Dedifferentiated amniotic fluid mesenchymal stem cell (primary cell): ENCODE data around the gene ZNF474.
A peak's percentile ranks its signal among the peaks of the same experiment; 100 is the strongest.
"Not testable (repeated sequence)": the region's sequence is repeated elsewhere in the genome, so short reads cannot be mapped to it uniquely, and the experiment has no call there.

ENCODE experiments used
- DNase-seq: peaks from one replicate; pipeline ENCODE4 v3.0.0-alpha.2; 2016; ENCODE audit errors: extremely low spot score

Gene ZNF474

GRCh38 chr5:122129306-122129705 lies at the start of gene ZNF474:
Gene ZNF474, plus strand, starts transcription at chr5:122129546. Its CDS starts 22,445 bp downstream, at chr5:122151991.
- DNase-seq: peak; percentile 97

GRCh38 chr5:122081541-122081940 lies 47.8 kb upstream of the ZNF474 start:
- DNase-seq: no peak

- DNase-seq: no peak
These were observed 45.8 kb upstream of the ZNF474 start for GRCh38 chr5:122083535-122083934.

- no peak for DNase-seq
These were observed 44.3 kb upstream of the ZNF474 start for GRCh38 chr5:122085041-122085440.

GRCh38 chr5:122089096-122090013 lies 40.0 kb upstream of the ZNF474 start:
- DNase-seq: peak; percentile 47

GRCh38 chr5:122091936-122092600 lies 37.3 kb upstream of the ZNF474 start:
- DNase-seq: peak; percentile 75

- peak; percentile 92 for DNase-seq
These were observed 35.7 kb upstream of the ZNF474 start for GRCh38 chr5:122093415-122094180.

- DNase-seq: not testable (repeated sequence)
These were observed 35.1 kb upstream of the ZNF474 start for GRCh38 chr5:122094251-122094650.

- DNase-seq: no peak
These were observed 34.2 kb upstream of the ZNF474 start for GRCh38 chr5:122095158-122095557.

GRCh38 chr5:122097391-122097790 lies 32.0 kb upstream of the ZNF474 start:
- DNase-seq: no peak

GRCh38 chr5:122099060-122099790 lies 30.1 kb upstream of the ZNF474 start:
- peak; percentile 46 for DNase-seq

GRCh38 chr5:122101636-122102285 lies 27.6 kb upstream of the ZNF474 start:
- DNase-seq: peak; percentile 84

- DNase-seq: peak; percentile 78
These were observed 26.5 kb upstream of the ZNF474 start for GRCh38 chr5:122102825-122103224.

GRCh38 chr5:122105909-122106308 lies 23.4 kb upstream of the ZNF474 start:
- DNase-seq: no peak

- DNase-seq: no peak
These were observed 22.3 kb upstream of the ZNF474 start for GRCh38 chr5:122107016-122107415.

- no peak for DNase-seq
These were observed 18.4 kb upstream of the ZNF474 start for GRCh38 chr5:122110987-122111386.

GRCh38 chr5:122111460-122111859 lies 17.9 kb upstream of the ZNF474 start:
- DNase-seq: no peak

- no peak for DNase-seq
These were observed 17.3 kb upstream of the ZNF474 start for GRCh38 chr5:122112063-122112462.

- DNase-seq: no peak
These were observed 16.4 kb upstream of the ZNF474 start for GRCh38 chr5:122112733-122113558.

GRCh38 chr5:122114501-122114900 lies 14.8 kb upstream of the ZNF474 start:
- no peak for DNase-seq
